Stimulated activated CD4-positive, alpha-beta T cell treated with anti-CD3 and anti-CD28 coated beads, Interleukin-2, amount 100 ng/mL, for 48 hours (primary cell): ENCODE results near the gene GSTCD.
"Not testable (repeated sequence)": the region's sequence is repeated elsewhere in the genome, so short reads cannot be mapped to it uniquely, and the experiment has no call there.

ENCODE experiments used
- DNase-seq, 2 donors: peaks; one replicate each; pipeline ENCODE4 v3.0.0-alpha.2; 2020

The GSTCD gene

DNA sequence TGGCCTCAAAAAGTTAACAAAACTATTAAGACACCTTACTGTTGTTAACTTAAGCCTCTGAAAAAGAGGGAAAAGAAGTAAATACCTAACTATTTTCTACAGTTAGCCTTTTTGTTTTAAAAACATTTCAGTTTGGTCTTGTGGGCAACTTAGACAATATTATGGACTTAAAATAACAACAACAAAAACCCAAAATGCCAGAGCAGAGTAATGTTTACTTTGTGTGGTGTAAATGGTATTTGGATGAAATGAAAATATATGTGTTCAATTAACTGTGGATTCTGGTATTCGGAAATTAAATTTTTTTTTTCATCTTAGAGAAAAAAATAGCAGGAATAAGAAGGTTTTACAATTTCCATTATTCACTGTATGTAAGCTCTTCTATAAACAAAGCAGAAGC lies 107.1 kb downstream of the GSTCD start:
- DNase-seq, result no peak

DNA sequence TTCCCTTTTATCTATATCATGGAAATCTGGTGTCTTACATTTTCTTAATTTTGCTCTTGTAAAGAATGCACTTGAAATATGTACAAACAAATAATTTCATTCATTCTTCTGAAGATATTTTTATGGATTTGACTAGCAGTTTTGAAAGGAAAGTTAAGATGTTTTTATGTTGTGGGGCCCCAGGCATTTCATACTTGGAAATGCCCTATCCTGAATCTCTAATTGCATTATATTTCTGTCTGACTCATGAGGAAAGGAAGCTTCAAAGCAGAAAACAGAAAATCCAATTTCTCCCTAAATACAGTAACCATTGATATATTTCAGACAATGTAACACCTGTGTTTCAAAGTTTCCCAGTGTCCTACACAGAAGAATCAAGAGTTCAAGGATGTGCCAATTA lies 113.5 kb downstream of the GSTCD start:
- no peak for DNase-seq

DNA sequence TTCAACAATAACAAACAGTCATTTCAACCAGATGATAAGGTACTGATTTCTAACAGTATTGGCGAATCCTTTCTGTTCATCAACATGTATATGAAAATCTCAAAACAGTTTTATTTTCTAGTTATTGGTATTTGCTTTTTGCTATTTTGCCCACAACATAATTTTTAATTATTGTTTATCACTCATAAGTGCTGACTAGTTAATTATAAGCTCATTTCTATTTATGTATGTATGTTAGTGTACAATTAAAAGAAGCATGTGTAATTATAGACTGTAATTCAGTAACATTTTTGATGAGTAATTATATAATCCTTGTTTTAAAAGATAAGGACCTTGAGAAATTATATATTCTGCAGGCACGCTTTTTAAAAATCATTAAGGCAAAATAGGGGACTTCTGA lies 119.5 kb downstream of the GSTCD start:
- no peak for DNase-seq

GRCh38 chr4:105831189-105831588 lies 122.6 kb downstream of the GSTCD start:
- DNase-seq, result no peak

GRCh38 chr4:105835177-105835576 lies 126.6 kb downstream of the GSTCD start:
- DNase-seq, result no peak

GRCh38 chr4:105836537-105836936 lies 128.0 kb downstream of the GSTCD start:
- DNase-seq, result no peak

DNA sequence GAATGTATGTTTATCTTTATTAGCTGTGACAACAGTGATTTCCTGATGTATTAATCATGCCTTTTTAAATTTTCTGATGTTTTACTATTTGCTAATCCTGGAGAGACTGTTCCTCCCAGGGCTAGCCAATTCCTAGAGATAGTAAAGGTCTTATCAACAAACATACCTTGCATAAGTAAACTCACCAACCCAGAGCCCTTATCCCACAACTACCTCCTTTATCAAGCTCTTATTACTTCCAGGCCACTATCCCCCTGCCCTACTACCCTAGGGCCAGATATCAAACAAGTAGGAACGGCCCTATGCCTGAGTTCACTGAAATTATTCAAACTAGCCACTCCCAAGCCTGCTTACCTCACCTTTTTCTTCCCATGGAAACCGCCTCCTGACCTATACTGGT lies 128.5 kb downstream of the GSTCD start:
- DNase-seq, result no peak

- DNase-seq, result no peak
These were observed 129.5 kb downstream of the GSTCD start for GRCh38 chr4:105838082-105838481.

DNA sequence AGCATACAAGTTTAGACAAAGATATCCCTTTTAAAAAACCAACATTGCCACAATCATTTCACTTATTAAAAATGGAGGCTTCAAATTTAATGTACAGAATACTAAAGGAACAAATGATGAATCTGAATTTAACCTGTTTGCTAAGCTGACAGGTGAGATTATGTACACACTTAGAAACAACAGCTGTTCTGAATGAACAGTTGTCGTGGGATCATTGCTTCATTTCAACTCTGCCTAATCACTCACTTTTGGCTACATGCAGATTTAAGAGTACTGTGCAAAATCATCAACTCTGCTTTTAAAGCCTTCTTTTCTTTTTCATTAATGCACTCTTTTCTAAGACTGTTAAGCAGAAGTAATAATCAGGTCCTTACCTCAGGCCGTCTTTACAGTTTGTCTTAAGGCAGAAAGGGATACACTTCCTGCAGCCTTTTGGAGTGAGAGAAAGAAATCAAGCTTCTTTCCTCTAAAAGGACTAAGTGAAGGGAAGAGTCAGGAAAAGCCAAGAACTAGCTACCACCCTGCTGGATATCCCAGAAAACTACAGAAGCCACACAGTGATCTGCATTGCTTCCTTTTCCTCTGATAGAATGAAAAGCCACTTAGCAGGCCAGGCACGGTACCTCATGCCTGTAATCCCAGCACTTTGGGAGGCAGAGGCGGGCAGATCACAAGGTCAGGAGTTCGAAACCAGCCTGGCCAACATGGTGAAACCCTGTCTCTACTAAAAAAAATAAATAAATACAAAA lies 132.0 kb downstream of the GSTCD start:
- DNase-seq, result no peak

DNA sequence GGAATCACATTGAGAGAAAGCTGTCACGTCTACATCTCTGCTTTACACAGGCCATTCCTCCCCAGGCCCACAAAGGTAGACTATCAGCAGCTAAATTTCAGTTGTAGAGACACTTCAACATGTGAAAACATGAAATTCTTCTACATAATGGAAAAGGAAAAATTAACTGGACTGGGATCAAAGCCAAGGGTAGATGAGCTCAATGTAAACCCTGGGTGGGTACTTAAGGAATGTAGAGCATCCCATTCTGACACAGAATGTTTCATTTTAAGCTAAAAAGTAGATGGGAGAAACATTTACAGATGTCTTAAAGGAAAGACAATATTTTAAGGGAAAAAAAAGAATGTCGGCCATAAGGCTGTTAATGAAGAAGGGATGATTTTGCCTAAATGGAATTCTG lies 135.4 kb downstream of the GSTCD start:
- DNase-seq, result no peak

- no peak for DNase-seq
These were observed 137.0 kb downstream of the GSTCD start for GRCh38 chr4:105845559-105845958.

- not testable (repeated sequence) for DNase-seq
These were observed 139.8 kb downstream of the GSTCD start for GRCh38 chr4:105848359-105848758.

DNA sequence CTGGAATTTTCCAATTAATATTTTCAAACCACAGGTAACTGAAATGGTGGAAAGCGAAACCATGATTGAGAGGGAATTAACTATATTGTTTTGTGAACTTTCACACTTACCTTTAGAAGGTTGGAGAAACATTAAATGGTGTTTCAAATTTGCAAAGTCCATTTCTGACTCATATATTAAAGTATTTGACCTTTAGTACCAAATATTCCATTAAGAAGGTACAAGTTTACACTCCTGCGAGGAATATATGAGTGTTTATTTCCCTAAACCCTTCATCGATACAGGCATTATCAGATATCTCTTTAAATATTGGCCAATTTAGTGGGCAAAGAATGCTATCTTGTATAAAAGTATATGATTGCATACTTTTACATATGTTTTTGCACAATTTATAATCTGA lies 142.6 kb downstream of the GSTCD start:
- no peak for DNase-seq

- DNase-seq, result not testable (repeated sequence)
These were observed 143.6 kb downstream of the GSTCD start for GRCh38 chr4:105852230-105852629.

GRCh38 chr4:105858466-105859040 lies 150.0 kb downstream of the GSTCD start:
- no peak for DNase-seq

GRCh38 chr4:105859233-105859632 lies 150.6 kb downstream of the GSTCD start:
- no peak for DNase-seq

- no peak for DNase-seq
These were observed 162.4 kb downstream of the GSTCD start for GRCh38 chr4:105870963-105871362.

DNA sequence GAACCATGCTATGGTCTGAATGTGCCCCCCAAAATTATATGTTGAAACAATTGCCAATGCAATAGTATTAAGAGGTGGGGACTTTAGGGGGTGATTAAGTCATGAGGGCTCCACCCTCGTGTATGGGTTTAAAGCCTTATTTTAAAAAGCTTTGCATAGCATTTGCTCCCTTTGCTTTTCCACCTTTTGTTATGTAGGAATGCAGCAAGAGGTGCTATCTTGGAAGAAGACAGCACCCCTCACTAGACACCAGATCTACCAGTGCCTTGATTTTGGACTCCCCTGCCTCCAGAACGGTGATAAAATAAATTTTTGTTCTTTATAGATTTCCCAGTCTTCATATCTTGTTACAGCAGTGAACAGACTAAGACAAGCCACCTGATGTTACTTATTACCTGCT lies 163.4 kb downstream of the GSTCD start:
- DNase-seq, result no peak

- no peak for DNase-seq
These were observed 166.6 kb downstream of the GSTCD start for GRCh38 chr4:105875233-105875632.

DNA sequence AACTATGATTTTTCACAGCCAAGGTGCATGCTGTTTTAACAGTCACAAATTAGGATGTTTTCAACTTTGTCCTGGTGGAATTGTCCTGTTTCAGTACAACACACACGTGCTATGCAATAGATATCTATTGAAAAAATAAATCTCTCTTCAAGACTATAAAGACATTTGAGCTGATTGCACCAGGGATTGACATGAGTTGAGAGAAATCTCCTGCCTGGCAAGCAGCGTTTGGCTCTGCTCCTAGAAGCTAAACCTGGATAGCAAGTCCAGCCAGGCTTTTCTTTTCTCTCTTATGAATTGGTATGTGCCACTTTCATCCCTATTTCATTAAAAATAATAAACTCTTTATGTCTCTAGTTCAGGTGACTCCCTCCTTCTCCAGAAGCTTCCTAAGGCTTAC lies 170.1 kb downstream of the GSTCD start:
- no peak for DNase-seq

GRCh38 chr4:105887508-105887907 lies 178.9 kb downstream of the GSTCD start:
- no peak for DNase-seq

GRCh38 chr4:105894660-105895582 lies 186.3 kb downstream of the GSTCD start, which contains the start of gene NPNT:
NPNT (plus strand) TSS chr4:105895471; CDS start chr4:105895653, 182 bp downstream.
- no peak for DNase-seq

DNA sequence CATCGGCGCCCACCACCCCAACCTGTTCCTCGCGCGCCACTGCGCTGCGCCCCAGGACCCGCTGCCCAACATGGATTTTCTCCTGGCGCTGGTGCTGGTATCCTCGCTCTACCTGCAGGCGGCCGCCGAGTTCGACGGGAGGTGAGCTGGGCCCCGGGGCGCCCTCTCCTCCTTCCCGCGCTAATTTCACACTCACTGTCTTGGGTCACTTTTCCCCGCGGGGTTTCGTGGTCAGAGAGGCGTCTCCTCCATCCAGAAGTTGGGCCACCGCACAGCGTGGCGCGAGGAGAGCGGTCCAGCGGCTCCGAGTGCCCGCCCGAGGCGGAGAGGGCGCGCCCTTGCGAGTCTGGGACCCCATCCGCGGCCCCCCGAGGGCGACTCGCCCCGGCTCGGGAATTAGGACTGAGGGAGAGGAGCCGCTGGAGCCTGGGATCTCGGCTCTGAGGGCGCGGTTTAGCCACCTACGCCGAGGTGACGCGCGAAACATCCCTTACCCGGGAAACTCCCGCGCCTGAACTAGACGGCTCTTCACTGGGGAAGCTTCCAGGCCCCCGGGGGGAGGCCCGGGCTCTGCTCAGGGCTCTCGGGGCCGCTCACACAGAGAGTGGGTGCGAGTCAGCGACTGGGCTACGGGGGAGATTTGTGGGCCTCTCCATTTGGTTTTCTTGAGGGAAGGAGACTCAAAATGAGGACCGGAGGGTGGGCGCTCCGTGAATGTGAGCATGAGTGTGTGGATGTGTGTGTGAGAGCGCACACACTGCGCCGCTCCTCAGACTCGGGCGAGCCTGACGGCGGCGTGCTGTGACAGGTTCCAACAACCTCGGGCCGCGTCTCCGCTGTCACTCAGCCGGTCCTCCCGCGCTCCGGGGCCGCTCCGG lies 187.2 kb downstream of the GSTCD start:
- peak in 1 of 2 donors; percentile 5 for DNase-seq
